ENCODE results near the gene MYCL. TPM values are rescaled to one million over a fixed set of nuclear protein-coding genes. Genes with fewer than 3 reads are reported as not detected.

The MYCL gene
- total and polyA plus RNA-seq, 2 of the 13 experiments (the other 11 are each of a cell fraction or from before 2014, with no cell fraction given): 0.31 to 1.7 TPM

DNA sequence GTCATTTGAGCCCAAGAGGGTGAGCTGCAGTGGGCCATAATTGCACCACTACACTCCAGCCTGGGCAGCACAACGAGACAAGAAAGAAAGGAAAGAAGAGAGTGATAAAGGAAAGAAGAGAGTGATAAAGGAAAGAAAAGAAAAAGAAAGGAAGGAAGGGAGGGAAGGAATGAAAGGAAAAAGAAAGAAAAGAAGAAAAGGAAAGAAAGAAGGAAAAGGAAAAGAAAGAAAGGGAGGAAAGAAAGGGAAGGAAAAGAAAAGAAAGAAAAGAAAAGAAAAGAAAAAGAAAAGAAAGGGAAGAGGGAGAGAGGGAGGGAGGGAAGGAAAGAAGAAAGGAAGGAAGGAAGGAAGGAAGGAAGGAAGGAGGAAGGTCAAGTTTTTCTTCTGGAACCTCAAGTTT lies 36.0 kb downstream of the MYCL start:
- Histone ChIP-seq H3K27ac (ENCODE audit: extremely low read length, insufficient read depth, low read length) (no peak overlapping the region), H3K4me3 (replicated peaks in 1 of 3; ENCODE audit: insufficient read depth in 1 of 3, low read depth in 2 of 3, low read length in 3 of 3) (no peak overlapping the region), H3K9ac (ENCODE audit: insufficient read depth, low read depth, low read length) (no peak overlapping the region), H4K20me1 (ENCODE audit: insufficient read depth, low read length) (no peaks in the 10 kb centered on the region), H3K4me2 (ENCODE audit: low read depth, low read length) (no peak overlapping the region), H3K36me3 (replicated peaks in 1 of 2; ENCODE audit: control insufficient read depth in 1 of 2, insufficient read depth in 2 of 2, low read length in 2 of 2) (peaks cover 2 to 4% of the 10 kb centered on the region in 2 experiments; a peak in 3 of 5 replicates), H2AFZ (ENCODE audit: low read length) (no peak overlapping the region), H3K9me3 (ENCODE audit: low read length) (no peaks in the 10 kb centered on the region), H3K4me1 (ENCODE audit: insufficient read depth, low read length) (peaks cover under 1% of the 10 kb centered on the region), H3K79me2 (ENCODE audit: insufficient read depth, low read length) (peaks cover 53% of the 10 kb centered on the region), H3K27me3 (ENCODE audit: control insufficient read depth in 1 of 2, insufficient read depth in 2 of 2, low read length in 2 of 2) (no peaks in the 10 kb centered on the region)
- intact Hi-C loops (cut with micrococcal nuclease; ENCODE audit: unreplicated experiment): no loop called here
- FAIRE-seq (no peak), DNase-seq (ENCODE audit: low spot score) (no peak), ATAC-seq (no peak)
- WGBS (ENCODE audit: low lambda C conversion rate): 92% methylated on average over 1 of the region's 1 CpG
- in situ Hi-C loops (cut with HindIII; ENCODE audit: extremely low pct_ligation_motif_present, low pct_unique_long_range_greater_than_20kb): no loop called here
- TF ChIP-seq ZNF891 (CRISPR knock-in tag; IDR thresholded peaks at IDR 0.05): no peak
- no peak for TF ChIP-seq HES4 (CRISPR knock-in tag; IDR thresholded peaks at IDR 0.05; ENCODE audit: borderline replicate concordance)
- TF ChIP-seq SETDB1 (CRISPR knock-in tag; IDR thresholded peaks at IDR 0.05; ENCODE audit: borderline replicate concordance): no peak
- TF ChIP-seq ZNF589 (CRISPR knock-in tag; conservative IDR thresholded peaks at IDR 0.05): no peak
- no peak for TF ChIP-seq ZFP36L1 (CRISPR knock-in tag; IDR thresholded peaks at IDR 0.05)
- no peak for TF ChIP-seq ARID3A (IDR thresholded peaks at IDR 0.05; ENCODE audit: low read depth, low read length)
- no peak for TF ChIP-seq ELF3 (CRISPR knock-in tag; IDR thresholded peaks at IDR 0.05)
- no peak for TF ChIP-seq JUNB (CRISPR knock-in tag; IDR thresholded peaks at IDR 0.05; ENCODE audit: borderline replicate concordance)
- TF ChIP-seq, protein P1, sequence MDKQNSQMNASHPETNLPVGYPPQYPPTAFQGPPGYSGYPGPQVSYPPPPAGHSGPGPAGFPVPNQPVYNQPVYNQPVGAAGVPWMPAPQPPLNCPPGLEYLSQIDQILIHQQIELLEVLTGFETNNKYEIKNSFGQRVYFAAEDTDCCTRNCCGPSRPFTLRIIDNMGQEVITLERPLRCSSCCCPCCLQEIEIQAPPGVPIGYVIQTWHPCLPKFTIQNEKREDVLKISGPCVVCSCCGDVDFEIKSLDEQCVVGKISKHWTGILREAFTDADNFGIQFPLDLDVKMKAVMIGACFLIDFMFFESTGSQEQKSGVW (CRISPR knock-in tag; IDR thresholded peaks at IDR 0.05; ENCODE audit: borderline replicate concordance): no peak
- TF ChIP-seq, protein P2, sequence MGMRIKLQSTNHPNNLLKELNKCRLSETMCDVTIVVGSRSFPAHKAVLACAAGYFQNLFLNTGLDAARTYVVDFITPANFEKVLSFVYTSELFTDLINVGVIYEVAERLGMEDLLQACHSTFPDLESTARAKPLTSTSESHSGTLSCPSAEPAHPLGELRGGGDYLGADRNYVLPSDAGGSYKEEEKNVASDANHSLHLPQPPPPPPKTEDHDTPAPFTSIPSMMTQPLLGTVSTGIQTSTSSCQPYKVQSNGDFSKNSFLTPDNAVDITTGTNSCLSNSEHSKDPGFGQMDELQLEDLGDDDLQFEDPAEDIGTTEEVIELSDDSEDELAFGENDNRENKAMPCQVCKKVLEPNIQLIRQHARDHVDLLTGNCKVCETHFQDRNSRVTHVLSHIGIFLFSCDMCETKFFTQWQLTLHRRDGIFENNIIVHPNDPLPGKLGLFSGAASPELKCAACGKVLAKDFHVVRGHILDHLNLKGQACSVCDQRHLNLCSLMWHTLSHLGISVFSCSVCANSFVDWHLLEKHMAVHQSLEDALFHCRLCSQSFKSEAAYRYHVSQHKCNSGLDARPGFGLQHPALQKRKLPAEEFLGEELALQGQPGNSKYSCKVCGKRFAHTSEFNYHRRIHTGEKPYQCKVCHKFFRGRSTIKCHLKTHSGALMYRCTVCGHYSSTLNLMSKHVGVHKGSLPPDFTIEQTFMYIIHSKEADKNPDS (CRISPR knock-in tag; IDR thresholded peaks at IDR 0.05): no peak
- no peak for TF ChIP-seq ZNF883 (CRISPR knock-in tag; IDR thresholded peaks at IDR 0.05; ENCODE audit: not compliant biosample characterization)
- no peak for TF ChIP-seq ARHGAP35 (CRISPR knock-in tag; IDR thresholded peaks at IDR 0.05; ENCODE audit: borderline replicate concordance)
- no peak for TF ChIP-seq RFXANK (CRISPR knock-in tag; IDR thresholded peaks at IDR 0.05)
- TF ChIP-seq, protein P3, sequence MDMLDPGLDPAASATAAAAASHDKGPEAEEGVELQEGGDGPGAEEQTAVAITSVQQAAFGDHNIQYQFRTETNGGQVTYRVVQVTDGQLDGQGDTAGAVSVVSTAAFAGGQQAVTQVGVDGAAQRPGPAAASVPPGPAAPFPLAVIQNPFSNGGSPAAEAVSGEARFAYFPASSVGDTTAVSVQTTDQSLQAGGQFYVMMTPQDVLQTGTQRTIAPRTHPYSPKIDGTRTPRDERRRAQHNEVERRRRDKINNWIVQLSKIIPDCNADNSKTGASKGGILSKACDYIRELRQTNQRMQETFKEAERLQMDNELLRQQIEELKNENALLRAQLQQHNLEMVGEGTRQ (IDR thresholded peaks at IDR 0.05; ENCODE audit: low read depth, low read length): no peak
- TF ChIP-seq, protein P3 (CRISPR knock-in tag; IDR thresholded peaks at IDR 0.05; ENCODE audit: borderline replicate concordance): no peak
- ChIA-PET CTCF (ENCODE audit: low intra/inter-chr PET ratio, low total read pairs) (no interaction called here), POLR2A (interaction anchor here (0.5 kb wide), 1 partner anchor 17 kb away, joined by 3 read pairs; the partner anchor contains the start of gene TRIT1)
- no TSS peak for BruUV-seq (replicated peaks)
